Measurements from ENCODE around the gene RANBP3L. TPM values are rescaled to one million over a fixed set of nuclear protein-coding genes. Genes with fewer than 3 reads are reported as not detected.

Gene RANBP3L
- total RNA-seq, 1 donor from 2014 or later, result not detected

DNA sequence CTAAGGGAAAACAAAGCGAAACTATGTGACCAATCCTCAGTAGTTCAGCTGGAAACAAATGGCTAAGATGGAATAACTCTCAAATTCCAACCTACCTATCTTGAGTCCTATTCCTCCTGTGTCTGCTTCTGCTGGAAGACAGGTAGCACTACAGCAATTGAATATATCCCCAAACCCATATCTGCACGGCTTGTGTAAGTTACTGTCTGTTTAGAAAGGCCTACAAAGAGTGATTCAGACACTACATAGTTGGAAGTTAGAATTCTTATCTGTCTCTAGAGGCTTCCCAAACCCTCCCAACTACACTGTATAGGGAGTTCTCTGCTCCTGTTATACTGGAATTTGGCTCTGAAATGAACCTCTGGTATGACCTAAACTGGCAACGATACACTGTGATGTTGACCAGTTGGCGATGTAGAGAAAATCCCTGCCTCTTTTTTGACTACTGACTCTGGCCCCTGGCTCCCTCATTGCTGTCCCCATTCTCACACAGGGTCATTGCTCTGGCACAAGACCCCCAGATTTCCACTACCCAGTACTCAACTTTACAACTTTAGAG is 37.4 kb downstream of the RANBP3L start:
- H3K4me3 ChIP-seq, result no peak overlapping the region

DNA sequence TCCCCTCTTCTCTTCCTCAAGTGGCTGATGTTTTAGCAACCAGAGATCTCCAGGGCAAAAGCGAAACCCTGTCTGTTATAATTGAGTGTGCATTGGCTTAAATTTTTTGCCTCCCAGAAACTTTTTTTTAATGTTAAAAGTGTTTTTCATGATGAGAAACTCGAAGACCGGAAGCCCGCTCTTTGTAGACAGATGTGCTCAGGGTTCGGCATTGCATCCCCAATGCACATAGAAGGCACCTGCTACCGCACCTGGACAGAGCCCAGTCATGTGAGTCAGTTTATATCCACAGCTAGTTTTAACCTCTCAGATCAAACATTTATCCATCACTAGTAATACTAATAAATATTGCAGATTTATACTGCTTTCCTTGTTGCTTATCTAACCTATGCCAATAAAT is 40.5 kb downstream of the RANBP3L start:
- Histone ChIP-seq H3K4me3 (no peak overlapping the region), H3K4me2 (no peak overlapping the region), H2AFZ (replicated peaks) (no peak overlapping the region), H4K20me1 (ENCODE audit: low read depth) (no peaks in the 10 kb centered on the region), H3K9ac (no peak overlapping the region), H3K79me2 (ENCODE audit: low read depth) (no peaks in the 10 kb centered on the region), H3K9me3 (ENCODE audit: low read depth) (no peaks in the 10 kb centered on the region), H3F3A (ENCODE audit: low read depth) (no peaks in the 10 kb centered on the region), H3K27ac (no peak overlapping the region), H3K27me3 (no peaks in the 10 kb centered on the region), H3K36me3 (no peaks in the 10 kb centered on the region), H3K4me1 (no peaks in the 10 kb centered on the region)
- H3K4me1 Mint-ChIP-seq, result no peaks in the 10 kb centered on the region
- no peaks in the 10 kb centered on the region for H3K36me3 Mint-ChIP-seq
- no peaks in the 10 kb centered on the region for H3K9me3 Mint-ChIP-seq
- H3K4me3 Mint-ChIP-seq, result no peak overlapping the region
- H3K27me3 Mint-ChIP-seq (ENCODE audit: insufficient read depth, low read depth), result peaks cover 2% of the 10 kb centered on the region
- H3K27ac Mint-ChIP-seq, result no peak overlapping the region
- no peak for TF ChIP-seq EZH2 (IDR thresholded peaks at IDR 0.05)
- TF ChIP-seq, protein P1, sequence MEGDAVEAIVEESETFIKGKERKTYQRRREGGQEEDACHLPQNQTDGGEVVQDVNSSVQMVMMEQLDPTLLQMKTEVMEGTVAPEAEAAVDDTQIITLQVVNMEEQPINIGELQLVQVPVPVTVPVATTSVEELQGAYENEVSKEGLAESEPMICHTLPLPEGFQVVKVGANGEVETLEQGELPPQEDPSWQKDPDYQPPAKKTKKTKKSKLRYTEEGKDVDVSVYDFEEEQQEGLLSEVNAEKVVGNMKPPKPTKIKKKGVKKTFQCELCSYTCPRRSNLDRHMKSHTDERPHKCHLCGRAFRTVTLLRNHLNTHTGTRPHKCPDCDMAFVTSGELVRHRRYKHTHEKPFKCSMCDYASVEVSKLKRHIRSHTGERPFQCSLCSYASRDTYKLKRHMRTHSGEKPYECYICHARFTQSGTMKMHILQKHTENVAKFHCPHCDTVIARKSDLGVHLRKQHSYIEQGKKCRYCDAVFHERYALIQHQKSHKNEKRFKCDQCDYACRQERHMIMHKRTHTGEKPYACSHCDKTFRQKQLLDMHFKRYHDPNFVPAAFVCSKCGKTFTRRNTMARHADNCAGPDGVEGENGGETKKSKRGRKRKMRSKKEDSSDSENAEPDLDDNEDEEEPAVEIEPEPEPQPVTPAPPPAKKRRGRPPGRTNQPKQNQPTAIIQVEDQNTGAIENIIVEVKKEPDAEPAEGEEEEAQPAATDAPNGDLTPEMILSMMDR (IDR thresholded peaks at IDR 0.05), result no peak
- no peak for TF ChIP-seq EZH2phosphoT487 (IDR thresholded peaks at IDR 0.05)
- no peak for DNase-seq (ENCODE audit: low spot score)

More for the DNA sequence above, 37.4 kb downstream of the RANBP3L start:
- Mint-ChIP-seq H3K4me1 (no peaks in the 10 kb centered on the region), H3K27ac (no peak overlapping the region), H3K36me3 (no peaks in the 10 kb centered on the region), H3K27me3 (ENCODE audit: insufficient read depth, low read depth) (peaks cover 2% of the 10 kb centered on the region), H3K9me3 (no peaks in the 10 kb centered on the region), H3K4me3 (no peak overlapping the region)
- Histone ChIP-seq H3K9ac (no peak overlapping the region), H3K27me3 (no peaks in the 10 kb centered on the region), H3K9me3 (ENCODE audit: low read depth) (no peaks in the 10 kb centered on the region), H2AFZ (replicated peaks) (no peak overlapping the region), H4K20me1 (ENCODE audit: low read depth) (no peaks in the 10 kb centered on the region), H3K36me3 (no peaks in the 10 kb centered on the region), H3K4me2 (no peak overlapping the region), H3K27ac (no peak overlapping the region), H3K79me2 (ENCODE audit: low read depth) (no peaks in the 10 kb centered on the region), H3K4me1 (no peaks in the 10 kb centered on the region), H3F3A (ENCODE audit: low read depth) (no peaks in the 10 kb centered on the region)
- no peak for DNase-seq (ENCODE audit: low spot score)
- TF ChIP-seq, protein P1 (IDR thresholded peaks at IDR 0.05), result no peak
- TF ChIP-seq EZH2phosphoT487 (IDR thresholded peaks at IDR 0.05) (no peak), EZH2 (IDR thresholded peaks at IDR 0.05) (no peak)

DNA sequence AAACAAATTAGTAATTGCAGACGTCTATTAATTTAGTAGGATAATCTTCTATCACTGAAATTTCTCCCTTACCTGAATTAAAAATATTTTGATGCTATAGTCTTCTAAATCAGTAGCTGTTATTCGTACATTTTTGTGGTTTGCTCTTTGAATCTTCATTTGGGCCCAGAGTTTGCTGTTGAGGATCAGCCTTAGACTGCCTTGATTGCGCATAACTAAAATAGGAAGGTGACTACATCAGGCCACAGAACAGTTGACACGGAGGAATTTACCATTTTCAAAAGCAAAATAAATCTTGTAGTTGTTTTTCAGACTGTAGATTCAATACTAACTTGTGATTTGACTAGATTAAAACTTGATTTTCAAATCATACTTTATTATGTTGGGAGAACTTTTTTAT is 48.1 kb downstream of the RANBP3L start:
- Mint-ChIP-seq H3K27ac (no peak overlapping the region), H3K36me3 (no peaks in the 10 kb centered on the region), H3K27me3 (ENCODE audit: insufficient read depth, low read depth) (no peaks in the 10 kb centered on the region), H3K9me3 (no peaks in the 10 kb centered on the region), H3K4me1 (peaks cover 11% of the 10 kb centered on the region), H3K4me3 (no peak overlapping the region)
- no peak overlapping the region for H3K4me3 ChIP-seq
- TF ChIP-seq EZH2 (IDR thresholded peaks at IDR 0.05), result no peak
- TF ChIP-seq, protein P1 (IDR thresholded peaks at IDR 0.05), result no peak
- no peak for TF ChIP-seq EZH2phosphoT487 (IDR thresholded peaks at IDR 0.05)
- no peaks in the 10 kb centered on the region for H3F3A ChIP-seq (ENCODE audit: low read depth)
- H3K4me1 ChIP-seq, result no peaks in the 10 kb centered on the region
- H3K27ac ChIP-seq, result no peak overlapping the region
- H3K9me3 ChIP-seq (ENCODE audit: low read depth), result no peaks in the 10 kb centered on the region
- H3K27me3 ChIP-seq, result no peaks in the 10 kb centered on the region
- H2AFZ ChIP-seq (replicated peaks), result no peak overlapping the region
- H3K4me2 ChIP-seq, result no peak overlapping the region
- no peak overlapping the region for H3K9ac ChIP-seq
- H3K36me3 ChIP-seq, result peaks cover 4% of the 10 kb centered on the region
- no peaks in the 10 kb centered on the region for H3K79me2 ChIP-seq (ENCODE audit: low read depth)
- H4K20me1 ChIP-seq (ENCODE audit: low read depth), result no peaks in the 10 kb centered on the region
- no peak for DNase-seq (ENCODE audit: low spot score)
